ENCODE results near the gene CCDC197.

DNA sequence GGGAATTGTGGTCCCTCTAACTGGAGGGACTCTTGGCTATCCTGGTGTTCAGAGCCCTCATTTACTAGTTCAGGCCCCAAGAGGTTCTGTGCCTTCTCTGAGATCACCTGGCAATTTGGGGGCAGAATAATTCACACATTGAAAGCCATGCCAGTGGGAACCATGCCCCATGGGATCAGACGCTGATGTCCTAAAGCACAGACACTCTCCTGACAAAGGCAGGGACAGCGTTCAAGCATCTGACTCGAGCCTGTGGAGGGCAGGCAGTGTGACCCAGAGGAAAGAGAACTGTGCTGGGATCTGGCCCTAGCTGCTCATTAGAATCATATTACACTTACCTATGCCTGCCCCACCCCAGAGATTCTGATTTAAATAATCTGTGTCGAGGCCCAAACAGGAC lies 18.4 kb upstream of the CCDC197 start:
- TF ChIP-seq EP300 (IDR thresholded peaks at IDR 0.05; ENCODE audit: borderline replicate concordance) = no peak
- TF ChIP-seq RAD21 (IDR thresholded peaks at IDR 0.05; ENCODE audit: low read depth) = no peak
- TF ChIP-seq, protein P1, sequence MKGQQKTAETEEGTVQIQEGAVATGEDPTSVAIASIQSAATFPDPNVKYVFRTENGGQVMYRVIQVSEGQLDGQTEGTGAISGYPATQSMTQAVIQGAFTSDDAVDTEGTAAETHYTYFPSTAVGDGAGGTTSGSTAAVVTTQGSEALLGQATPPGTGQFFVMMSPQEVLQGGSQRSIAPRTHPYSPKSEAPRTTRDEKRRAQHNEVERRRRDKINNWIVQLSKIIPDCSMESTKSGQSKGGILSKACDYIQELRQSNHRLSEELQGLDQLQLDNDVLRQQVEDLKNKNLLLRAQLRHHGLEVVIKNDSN (IDR thresholded peaks at IDR 0.05) = no peak
- TF ChIP-seq, protein P2, sequence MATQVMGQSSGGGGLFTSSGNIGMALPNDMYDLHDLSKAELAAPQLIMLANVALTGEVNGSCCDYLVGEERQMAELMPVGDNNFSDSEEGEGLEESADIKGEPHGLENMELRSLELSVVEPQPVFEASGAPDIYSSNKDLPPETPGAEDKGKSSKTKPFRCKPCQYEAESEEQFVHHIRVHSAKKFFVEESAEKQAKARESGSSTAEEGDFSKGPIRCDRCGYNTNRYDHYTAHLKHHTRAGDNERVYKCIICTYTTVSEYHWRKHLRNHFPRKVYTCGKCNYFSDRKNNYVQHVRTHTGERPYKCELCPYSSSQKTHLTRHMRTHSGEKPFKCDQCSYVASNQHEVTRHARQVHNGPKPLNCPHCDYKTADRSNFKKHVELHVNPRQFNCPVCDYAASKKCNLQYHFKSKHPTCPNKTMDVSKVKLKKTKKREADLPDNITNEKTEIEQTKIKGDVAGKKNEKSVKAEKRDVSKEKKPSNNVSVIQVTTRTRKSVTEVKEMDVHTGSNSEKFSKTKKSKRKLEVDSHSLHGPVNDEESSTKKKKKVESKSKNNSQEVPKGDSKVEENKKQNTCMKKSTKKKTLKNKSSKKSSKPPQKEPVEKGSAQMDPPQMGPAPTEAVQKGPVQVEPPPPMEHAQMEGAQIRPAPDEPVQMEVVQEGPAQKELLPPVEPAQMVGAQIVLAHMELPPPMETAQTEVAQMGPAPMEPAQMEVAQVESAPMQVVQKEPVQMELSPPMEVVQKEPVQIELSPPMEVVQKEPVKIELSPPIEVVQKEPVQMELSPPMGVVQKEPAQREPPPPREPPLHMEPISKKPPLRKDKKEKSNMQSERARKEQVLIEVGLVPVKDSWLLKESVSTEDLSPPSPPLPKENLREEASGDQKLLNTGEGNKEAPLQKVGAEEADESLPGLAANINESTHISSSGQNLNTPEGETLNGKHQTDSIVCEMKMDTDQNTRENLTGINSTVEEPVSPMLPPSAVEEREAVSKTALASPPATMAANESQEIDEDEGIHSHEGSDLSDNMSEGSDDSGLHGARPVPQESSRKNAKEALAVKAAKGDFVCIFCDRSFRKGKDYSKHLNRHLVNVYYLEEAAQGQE (IDR thresholded peaks at IDR 0.05; ENCODE audit: low read depth) = no peak
- no peak for TF ChIP-seq EGR1 (IDR thresholded peaks at IDR 0.05)
- no peak for TF ChIP-seq TEAD4 (IDR thresholded peaks at IDR 0.05)
- no peak for TF ChIP-seq FOXM1 (IDR thresholded peaks at IDR 0.05; ENCODE audit: borderline replicate concordance, low read depth)
- no peak for TF ChIP-seq ZBTB7A (IDR thresholded peaks at IDR 0.05; ENCODE audit: low read depth)
